Activated CD8-positive, alpha-beta memory T cell treated with anti-CD3 and anti-CD28 coated beads, Interleukin-2, amount 50 U/mL, for 48 hours (primary cell): Measurements from ENCODE around the gene GLDN.

Experiments
- DNase-seq: peaks from one replicate; pipeline ENCODE4 v3.0.0-alpha.2; 2020

GLDN gene

GRCh38 chr15:51448622-51449399 lies 107.4 kb downstream of the GLDN start:
- DNase-seq: no peak

- DNase-seq: no peak
These were observed 108.5 kb downstream of the GLDN start for GRCh38 chr15:51450001-51450400.
